OCI-LY3 (cell line): ENCODE measurements around the gene FANCC.

Experiments
- H2AFZ ChIP-seq: fragments of 200-600, 300-600 bp; shearing (Covaris generic); 2 replicates; pipeline ENCODE4 v1.6.0; 2014; ENCODE audit warnings: antibody characterized with exemption, low read depth, low read length
- H3K27ac ChIP-seq: fragments of 200-600, 300-600 bp; sonication (generic); 2 replicates; pipeline ENCODE4 v1.5.1; 2014; ENCODE audit warnings: mild to moderate bottlenecking, low read length, moderate library complexity, mixed read lengths
- H3K27me3 ChIP-seq: fragments of 200-600, 300-600 bp; sonication (generic); 2 replicates; pipeline ENCODE4 v1.6.1; 2014; ENCODE audit warnings: low read depth, low read length, mixed read lengths
- H3K36me3 ChIP-seq: fragments of 200-600, 300-600 bp; sonication (generic); replicated peaks from 2 replicates; pipeline ENCODE3; 2014; ENCODE audit warnings: low read depth, low read length, mixed read lengths
- H3K4me1 ChIP-seq: fragments of 300-600, 200-600 bp; sonication (generic); 2 replicates; pipeline ENCODE4 v1.6.1; 2014; ENCODE audit warnings: low read length, mixed read lengths
- H3K4me2 ChIP-seq: fragments of 200-600, 300-600 bp; sonication (generic); 2 replicates; pipeline ENCODE4 v1.6.1; 2014; ENCODE audit warnings: low read length, mixed read lengths
- H3K4me3 ChIP-seq: fragments of 300-600, 200-600 bp; sonication (generic); 2 replicates; pipeline ENCODE4 v1.5.1; 2014; ENCODE audit warnings: antibody characterized with exemption, mild to moderate bottlenecking, low read length, moderate library complexity
- H3K79me2 ChIP-seq: fragments of 300-600, 200-600 bp; shearing (Covaris generic); 2 replicates; pipeline ENCODE4 v1.6.1; 2014; ENCODE audit warnings: mild to moderate bottlenecking, low read length, mixed read lengths
- H3K9ac ChIP-seq: fragments of 300-600, 200-600 bp; shearing (Covaris generic); 2 replicates; pipeline ENCODE4 v1.6.0; 2014; ENCODE audit warnings: mild to moderate bottlenecking, low read length, moderate library complexity
- H3K9me3 ChIP-seq: fragments of 200-600, 300-600 bp; shearing (Covaris generic); 2 replicates; pipeline ENCODE4 v1.6.1; 2014; ENCODE audit warnings: low read length, mixed read lengths; ENCODE audit not compliant: insufficient read depth
- H4K20me1 ChIP-seq: fragments of 200-600, 300-600 bp; sonication (generic); 2 replicates; pipeline ENCODE4 v1.6.1; 2016; ENCODE audit warnings: low read length, mixed read lengths; ENCODE audit not compliant: insufficient read depth
- EZH2phosphoT487 ChIP-seq: fragments of 200-600 bp; shearing (Covaris generic); IDR thresholded peaks from 2 replicates; pipeline ENCODE4 v1.6.1; 2018; ENCODE audit warnings: antibody characterized with exemption, mixed run types, low read depth
- TF ChIP-seq, protein P1 (sequence below): fragments of 200-600, 300-600 bp; sonication (generic); IDR thresholded peaks from 2 replicates; pipeline ENCODE4 v1.5.1; 2014; ENCODE audit warnings: antibody characterized with exemption, low read length, low read depth

FANCC gene

DNA sequence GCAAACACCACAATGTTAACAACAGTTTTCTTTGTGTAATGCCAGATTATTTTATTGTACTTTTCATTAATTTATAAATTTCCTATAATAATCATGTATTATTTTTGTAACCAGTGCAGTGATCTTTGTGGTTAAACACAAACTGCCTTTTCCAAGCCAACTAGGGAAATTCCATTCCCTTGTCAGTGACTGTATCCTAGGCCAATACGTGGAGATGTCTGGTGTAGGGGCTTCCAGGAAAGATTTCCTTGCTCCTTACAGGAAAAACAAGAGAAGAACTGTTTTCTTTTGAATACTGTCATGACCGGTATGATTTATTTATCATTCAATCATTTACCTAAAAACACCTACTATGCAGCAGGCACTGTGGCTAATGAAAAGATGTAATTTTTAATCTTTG, 31.4 kb downstream of the FANCC start:
- Histone ChIP-seq H3K4me2 (no peak overlapping the region), H2AFZ (no peak overlapping the region), H3K27ac (no peak overlapping the region), H3K4me1 (no peaks in the 10 kb centered on the region), H3K36me3 (peaks cover 3% of the 10 kb centered on the region), H3K79me2 (peaks cover 11% of the 10 kb centered on the region), H3K9me3 (peaks cover 5% of the 10 kb centered on the region; the same call in 1 of the 2 replicates), H3K4me3 (no peak overlapping the region), H4K20me1 (no peaks in the 10 kb centered on the region), H3K9ac (no peak overlapping the region), H3K27me3 (no peaks in the 10 kb centered on the region)
- no peak for TF ChIP-seq EZH2phosphoT487
- TF ChIP-seq, protein P1, sequence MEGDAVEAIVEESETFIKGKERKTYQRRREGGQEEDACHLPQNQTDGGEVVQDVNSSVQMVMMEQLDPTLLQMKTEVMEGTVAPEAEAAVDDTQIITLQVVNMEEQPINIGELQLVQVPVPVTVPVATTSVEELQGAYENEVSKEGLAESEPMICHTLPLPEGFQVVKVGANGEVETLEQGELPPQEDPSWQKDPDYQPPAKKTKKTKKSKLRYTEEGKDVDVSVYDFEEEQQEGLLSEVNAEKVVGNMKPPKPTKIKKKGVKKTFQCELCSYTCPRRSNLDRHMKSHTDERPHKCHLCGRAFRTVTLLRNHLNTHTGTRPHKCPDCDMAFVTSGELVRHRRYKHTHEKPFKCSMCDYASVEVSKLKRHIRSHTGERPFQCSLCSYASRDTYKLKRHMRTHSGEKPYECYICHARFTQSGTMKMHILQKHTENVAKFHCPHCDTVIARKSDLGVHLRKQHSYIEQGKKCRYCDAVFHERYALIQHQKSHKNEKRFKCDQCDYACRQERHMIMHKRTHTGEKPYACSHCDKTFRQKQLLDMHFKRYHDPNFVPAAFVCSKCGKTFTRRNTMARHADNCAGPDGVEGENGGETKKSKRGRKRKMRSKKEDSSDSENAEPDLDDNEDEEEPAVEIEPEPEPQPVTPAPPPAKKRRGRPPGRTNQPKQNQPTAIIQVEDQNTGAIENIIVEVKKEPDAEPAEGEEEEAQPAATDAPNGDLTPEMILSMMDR: no peak

DNA sequence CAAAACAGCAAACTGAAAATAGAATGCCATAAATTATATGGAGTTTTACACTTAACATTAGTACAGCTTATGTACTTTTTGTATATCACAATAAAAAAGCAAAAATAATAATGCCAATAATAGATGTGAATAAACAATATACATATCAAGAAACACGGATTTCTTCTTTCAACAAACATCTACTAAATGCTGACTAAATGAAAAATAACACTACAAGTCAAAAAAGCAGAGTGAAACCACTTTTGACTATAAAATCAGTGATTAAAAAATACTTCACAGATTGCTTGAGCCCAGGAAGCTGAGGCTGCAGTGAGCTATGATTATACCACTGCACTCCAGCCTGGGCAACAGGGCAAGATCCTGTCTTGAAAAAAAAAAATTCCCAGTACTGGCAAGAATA, 32.2 kb downstream of the FANCC start:
- Histone ChIP-seq H3K36me3 (peaks cover 9% of the 10 kb centered on the region), H3K27me3 (no peaks in the 10 kb centered on the region), H3K4me3 (no peak overlapping the region), H3K9me3 (peaks cover 13% of the 10 kb centered on the region; the same call in 1 of the 2 replicates), H3K27ac (no peak overlapping the region), H3K9ac (no peak overlapping the region), H3K4me2 (no peak overlapping the region), H4K20me1 (no peaks in the 10 kb centered on the region), H3K79me2 (peaks cover 10% of the 10 kb centered on the region), H2AFZ (no peak overlapping the region), H3K4me1 (no peaks in the 10 kb centered on the region)
- TF ChIP-seq, protein P1: no peak
- TF ChIP-seq EZH2phosphoT487: no peak

DNA sequence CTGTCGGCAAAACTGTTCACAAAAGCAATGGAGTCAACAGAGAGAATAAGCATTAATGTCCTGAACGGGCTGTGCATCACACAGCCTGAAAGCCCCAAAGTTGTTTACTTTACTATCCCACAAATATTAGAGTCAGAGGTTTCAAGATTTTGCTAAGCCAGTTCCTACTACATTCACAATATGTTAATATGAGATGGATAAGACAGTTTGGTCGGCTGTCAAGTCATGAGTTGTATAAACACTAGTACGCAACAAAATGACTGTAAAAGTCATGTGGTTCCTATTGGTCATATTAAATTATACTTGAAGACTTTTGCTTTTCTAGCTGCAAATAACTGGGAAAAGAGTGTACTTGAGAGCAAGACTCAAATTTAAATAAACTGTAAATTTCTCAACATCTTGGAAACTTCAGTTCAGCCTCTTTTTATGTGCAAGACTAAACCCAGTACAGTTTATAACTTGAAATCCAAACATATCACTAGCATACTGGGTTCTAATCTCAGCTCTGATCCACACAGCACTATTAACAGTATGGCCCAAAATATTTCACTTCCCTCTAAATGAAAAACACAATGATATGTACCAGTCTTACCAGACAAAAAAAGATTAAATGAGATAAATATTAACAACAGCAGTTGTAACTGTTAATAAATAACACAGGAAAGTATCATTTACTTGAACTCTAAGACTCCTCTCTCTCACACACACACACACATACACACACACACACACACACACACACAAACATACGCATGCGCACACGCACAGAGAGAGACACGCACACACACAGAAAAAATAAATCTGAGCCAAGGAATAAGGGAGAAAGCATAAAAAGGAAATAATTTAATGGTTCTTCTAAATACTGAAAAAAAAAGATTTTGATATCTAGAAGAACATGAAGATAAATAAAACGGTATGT, 33.1 kb downstream of the FANCC start:
- no peak overlapping the region for H3K27ac ChIP-seq
- no peak for TF ChIP-seq EZH2phosphoT487
- TF ChIP-seq, protein P1: no peak
- H3K4me1 ChIP-seq: no peaks in the 10 kb centered on the region
- H3K9me3 ChIP-seq: peaks cover 18% of the 10 kb centered on the region; the same call in 1 of the 2 replicates
- peaks cover 12% of the 10 kb centered on the region for H3K36me3 ChIP-seq
- no peak overlapping the region for H3K4me3 ChIP-seq
- no peaks in the 10 kb centered on the region for H3K27me3 ChIP-seq
- no peak overlapping the region for H3K9ac ChIP-seq
- H3K79me2 ChIP-seq: peaks cover 3% of the 10 kb centered on the region; the same call in 1 of the 2 replicates
- H4K20me1 ChIP-seq: no peaks in the 10 kb centered on the region
- H3K4me2 ChIP-seq: no peak overlapping the region
- H2AFZ ChIP-seq: no peak overlapping the region

DNA sequence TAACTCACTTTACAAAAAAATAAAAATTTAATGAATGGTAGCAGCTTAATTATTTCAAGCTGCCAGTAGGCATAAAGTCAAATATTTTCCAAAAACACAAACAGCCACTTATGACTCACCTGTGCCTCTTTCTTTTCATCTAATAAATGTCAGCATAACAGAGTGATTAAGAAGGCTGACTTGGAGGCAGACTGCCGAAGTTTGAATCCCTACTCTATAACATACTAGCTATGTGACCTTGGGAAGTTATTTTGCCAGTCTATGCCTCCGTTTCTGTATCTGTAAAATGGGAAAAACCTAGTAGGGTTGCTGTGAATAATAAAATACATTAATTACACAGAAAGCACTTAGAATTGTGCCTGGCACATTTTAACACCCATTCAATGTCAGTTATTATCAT, 33.8 kb downstream of the FANCC start:
- Histone ChIP-seq H3K36me3 (peaks cover 12% of the 10 kb centered on the region), H3K4me2 (no peak overlapping the region), H4K20me1 (no peaks in the 10 kb centered on the region), H2AFZ (no peak overlapping the region), H3K79me2 (peaks cover 3% of the 10 kb centered on the region; the same call in 1 of the 2 replicates), H3K27ac (no peak overlapping the region), H3K9ac (no peak overlapping the region), H3K27me3 (no peaks in the 10 kb centered on the region), H3K4me3 (no peak overlapping the region), H3K4me1 (no peaks in the 10 kb centered on the region), H3K9me3 (peaks cover 18% of the 10 kb centered on the region; the same call in 1 of the 2 replicates)
- TF ChIP-seq, protein P1: no peak
- TF ChIP-seq EZH2phosphoT487: no peak
